HG03520 (cell line): ENCODE results near the gene LRP1B.

Experiments used
- ATAC-seq: cut with Tn5 transposase; IDR thresholded peaks from one replicate; pipeline ENCODE4 v1.9.1; 2021; ENCODE audit warnings: mild to moderate bottlenecking, moderate library complexity; ENCODE audit not compliant: unreplicated experiment

The LRP1B gene

DNA sequence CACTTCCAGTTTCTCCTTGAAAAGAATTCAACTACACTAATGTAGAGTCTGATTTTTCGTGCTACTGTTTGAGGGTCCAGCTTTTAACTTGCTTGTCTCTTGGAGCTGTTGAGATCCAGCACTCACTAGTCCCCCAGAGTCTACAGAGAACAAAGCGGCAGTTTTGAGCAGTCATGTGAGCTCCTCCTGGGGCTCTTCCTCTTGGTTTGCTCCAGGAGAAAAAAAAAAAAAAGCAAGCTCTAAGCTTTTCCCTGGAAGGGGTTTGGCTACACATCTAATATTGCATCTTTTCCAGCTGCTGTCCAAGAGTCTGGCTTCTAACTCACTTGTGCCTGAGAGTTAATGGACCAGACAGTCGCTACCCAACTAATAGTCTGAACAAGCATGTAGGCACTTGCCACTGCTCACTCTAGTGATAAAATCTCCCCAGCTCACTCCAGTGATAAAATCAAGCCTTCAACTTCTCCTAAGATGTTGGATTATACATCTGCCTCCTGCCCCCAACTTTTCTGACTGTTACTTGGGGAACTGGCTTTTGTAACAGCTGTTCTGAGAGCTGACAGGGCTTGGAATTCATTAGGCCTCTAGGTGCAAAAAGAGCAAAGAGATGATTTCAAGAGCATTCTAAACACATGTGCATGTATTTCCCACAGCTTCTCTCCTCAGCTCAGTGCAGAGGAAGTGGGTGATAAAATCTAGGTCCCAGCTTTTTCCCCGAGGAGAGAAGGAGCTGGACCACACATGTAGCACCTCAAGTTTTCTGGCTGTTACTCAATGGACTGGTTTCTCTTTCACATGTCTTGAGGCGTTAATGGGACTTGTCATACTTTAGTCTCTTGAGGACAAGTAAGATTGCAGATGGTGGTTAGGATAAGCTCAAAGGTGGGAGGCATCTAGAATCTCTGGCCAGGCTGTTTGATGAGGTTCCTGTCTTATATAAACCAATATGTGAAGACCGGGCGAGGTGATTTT is 750.5 kb downstream of the LRP1B start:
- no peak for ATAC-seq

- ATAC-seq = no peak
Measured at GRCh38 chr2:141364821-141365220, 766.0 kb downstream of the LRP1B start.

- ATAC-seq = no peak
Measured at GRCh38 chr2:141362311-141362710, 768.5 kb downstream of the LRP1B start.

GRCh38 chr2:141348481-141348880 is 782.3 kb downstream of the LRP1B start:
- ATAC-seq = no peak

GRCh38 chr2:141341444-141341843 is 789.4 kb downstream of the LRP1B start:
- ATAC-seq = no peak

GRCh38 chr2:141331127-141331526 is 799.7 kb downstream of the LRP1B start:
- no peak for ATAC-seq

DNA sequence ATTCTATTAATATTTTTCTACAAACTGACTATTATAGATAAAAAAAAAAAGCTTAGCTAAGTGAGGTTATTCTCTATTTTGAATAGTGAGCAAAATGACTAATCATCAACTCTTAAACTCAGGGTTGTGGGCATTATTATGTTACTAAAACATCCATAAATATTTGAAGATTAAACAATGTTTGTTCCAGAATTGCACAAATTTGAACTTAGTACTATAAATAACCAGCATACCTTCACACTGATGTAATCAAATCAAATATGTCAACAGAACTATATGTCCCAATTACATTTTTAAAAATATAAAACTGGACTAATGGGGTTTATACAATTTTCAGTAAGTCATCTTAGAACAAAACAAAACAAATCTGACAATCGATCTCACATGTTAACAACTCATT is 800.9 kb downstream of the LRP1B start:
- ATAC-seq = no peak

GRCh38 chr2:141323571-141323970 is 807.2 kb downstream of the LRP1B start:
- ATAC-seq = no peak

- ATAC-seq = no peak
Measured at GRCh38 chr2:141317986-141318385, 812.8 kb downstream of the LRP1B start.

- ATAC-seq = no peak
Measured at GRCh38 chr2:141316606-141317005, 814.2 kb downstream of the LRP1B start.

GRCh38 chr2:141316103-141316502 is 814.7 kb downstream of the LRP1B start:
- no peak for ATAC-seq

GRCh38 chr2:141313972-141314371 is 816.8 kb downstream of the LRP1B start:
- no peak for ATAC-seq

DNA sequence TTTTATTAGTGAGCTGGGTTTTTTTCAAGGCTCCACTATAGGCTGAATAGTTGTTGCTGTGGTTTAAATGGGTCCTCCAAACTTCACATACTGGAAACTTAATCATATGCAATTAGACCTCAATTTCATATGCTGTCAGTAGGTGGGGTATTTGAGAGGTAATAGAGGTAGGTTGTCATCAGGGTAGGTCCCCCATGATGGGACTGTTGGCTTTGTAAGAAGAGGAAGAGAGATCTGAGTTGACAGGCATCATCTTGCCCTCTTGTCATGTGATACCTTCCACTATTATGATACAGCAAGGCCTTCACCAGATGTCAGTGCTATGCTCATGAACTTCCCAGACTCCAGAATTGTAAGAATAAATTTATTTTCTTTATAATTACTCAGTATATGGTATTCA is 819.4 kb downstream of the LRP1B start:
- ATAC-seq = no peak

- no peak for ATAC-seq
Measured at GRCh38 chr2:141306368-141306767, 824.4 kb downstream of the LRP1B start.

DNA sequence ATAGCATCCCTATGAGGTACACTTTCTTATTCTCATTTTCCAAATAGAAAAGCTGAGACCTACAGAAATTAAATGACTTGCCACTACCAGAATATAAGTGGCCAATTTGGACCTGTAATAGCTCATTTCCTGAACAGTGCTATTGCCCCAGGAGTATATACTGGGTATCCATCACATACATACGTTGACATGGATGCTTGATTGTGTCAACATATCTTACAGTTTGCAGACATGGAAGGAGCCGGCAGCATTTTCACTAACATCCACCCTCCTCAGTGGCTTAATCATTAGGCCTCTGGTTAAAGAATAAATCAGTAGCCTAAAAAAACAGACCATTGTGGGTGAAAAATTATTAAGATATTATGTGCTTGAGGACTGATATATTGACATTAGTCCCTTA is 829.3 kb downstream of the LRP1B start:
- no peak for ATAC-seq

- ATAC-seq = no peak
Measured at GRCh38 chr2:141280037-141280436, 850.8 kb downstream of the LRP1B start.

DNA sequence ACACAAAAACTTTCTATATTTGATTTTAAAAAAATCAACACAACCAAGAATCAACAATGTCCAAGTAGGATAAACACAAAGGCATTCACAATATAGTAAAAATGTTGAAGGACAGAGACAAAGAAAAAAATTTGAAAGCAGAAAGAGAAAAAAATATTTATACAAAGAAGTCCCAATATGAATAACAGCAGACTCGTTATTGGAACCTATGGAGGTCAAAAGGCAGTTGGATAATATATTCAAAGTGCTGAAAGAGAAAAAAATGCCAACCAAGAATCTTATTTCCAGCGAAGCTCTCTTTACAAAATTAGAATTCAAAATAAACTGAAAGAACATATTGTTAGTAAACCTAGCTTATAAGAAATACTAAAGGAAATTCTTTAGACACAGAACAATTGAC is 859.5 kb downstream of the LRP1B start:
- ATAC-seq = no peak

GRCh38 chr2:141264848-141265247 is 866.0 kb downstream of the LRP1B start:
- no peak for ATAC-seq

- ATAC-seq = no peak
Measured at GRCh38 chr2:141260911-141261310, 869.9 kb downstream of the LRP1B start.

GRCh38 chr2:141259683-141260082 is 871.1 kb downstream of the LRP1B start:
- no peak for ATAC-seq

DNA sequence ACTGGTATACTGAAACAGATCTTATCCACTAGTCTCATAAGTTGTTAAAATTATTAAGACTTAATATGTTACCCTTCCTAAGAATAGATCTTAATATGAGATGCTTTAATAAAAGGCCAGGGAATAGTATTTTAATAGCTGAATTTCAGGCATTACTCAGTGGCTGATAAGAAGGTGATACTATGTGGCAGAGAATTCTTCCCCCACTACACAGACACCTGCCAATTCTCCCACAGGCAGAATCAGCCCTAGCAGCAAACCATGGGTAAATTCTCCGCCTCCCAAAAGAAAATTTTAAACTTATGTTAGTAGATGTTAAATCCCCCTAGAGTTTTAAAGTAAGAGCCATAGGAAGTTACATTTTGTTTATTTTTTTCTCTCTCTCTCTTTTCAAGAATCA is 888.8 kb downstream of the LRP1B start:
- no peak for ATAC-seq

- no peak for ATAC-seq
Measured at GRCh38 chr2:141226560-141226959, 904.3 kb downstream of the LRP1B start.

DNA sequence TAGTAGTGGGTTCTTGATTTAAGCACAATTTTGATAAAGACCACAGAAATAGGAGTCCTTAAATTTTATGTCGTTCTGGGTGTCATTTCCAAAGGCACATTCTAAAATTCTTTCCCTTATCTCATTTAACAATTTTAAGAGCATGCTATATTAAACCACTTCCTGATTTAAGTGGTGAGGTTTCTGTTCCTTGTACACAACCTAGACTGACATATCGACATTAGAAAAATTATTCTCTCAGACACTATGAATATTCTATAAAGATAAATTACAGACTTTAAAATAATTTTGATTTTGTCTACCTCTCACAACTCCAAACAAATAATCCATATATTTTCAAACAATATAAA is 923.8 kb downstream of the LRP1B start:
- ATAC-seq = no peak
